Measurements from ENCODE around the gene MELK.
"Not testable (repeated sequence)": the region's sequence is repeated elsewhere in the genome, so short reads cannot be mapped to it uniquely, and the experiment has no call there.

Gene MELK

DNA sequence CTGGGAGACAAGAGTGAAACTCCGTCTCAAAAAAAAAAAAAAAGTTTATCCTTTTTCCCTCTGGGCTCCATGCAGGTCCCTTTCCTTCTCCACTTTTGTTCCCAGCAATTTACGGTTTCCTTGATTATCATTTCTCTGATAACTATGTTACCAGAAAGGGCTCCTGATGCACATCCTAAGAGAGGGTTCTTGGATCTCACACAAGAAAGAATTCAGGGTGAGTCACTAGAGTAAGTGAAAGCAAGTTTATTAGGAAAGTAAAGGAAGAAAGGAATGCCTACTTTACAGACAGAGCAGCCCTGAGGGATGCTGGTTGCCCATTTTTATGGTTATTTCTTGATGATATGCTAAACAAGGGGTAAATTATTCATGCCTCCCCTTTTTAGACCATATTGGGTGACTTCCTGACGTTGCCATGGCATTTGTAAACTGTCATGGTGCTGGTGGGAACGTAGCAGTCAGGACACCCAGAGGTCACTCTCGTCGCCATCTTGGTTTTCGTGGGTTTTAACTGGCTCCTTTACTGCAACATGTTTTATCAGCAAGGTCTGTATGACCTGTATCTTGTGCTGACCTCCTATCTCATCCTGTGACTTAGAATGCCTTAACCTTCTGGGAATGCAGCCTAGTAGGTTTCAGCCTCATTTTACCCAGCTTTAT is 13.5 kb upstream of the MELK start:
- no peak overlapping the region for H3K4me3 ChIP-seq (ENCODE audit: control insufficient read depth, low read depth, low read length)
- TF ChIP-seq, protein P1, sequence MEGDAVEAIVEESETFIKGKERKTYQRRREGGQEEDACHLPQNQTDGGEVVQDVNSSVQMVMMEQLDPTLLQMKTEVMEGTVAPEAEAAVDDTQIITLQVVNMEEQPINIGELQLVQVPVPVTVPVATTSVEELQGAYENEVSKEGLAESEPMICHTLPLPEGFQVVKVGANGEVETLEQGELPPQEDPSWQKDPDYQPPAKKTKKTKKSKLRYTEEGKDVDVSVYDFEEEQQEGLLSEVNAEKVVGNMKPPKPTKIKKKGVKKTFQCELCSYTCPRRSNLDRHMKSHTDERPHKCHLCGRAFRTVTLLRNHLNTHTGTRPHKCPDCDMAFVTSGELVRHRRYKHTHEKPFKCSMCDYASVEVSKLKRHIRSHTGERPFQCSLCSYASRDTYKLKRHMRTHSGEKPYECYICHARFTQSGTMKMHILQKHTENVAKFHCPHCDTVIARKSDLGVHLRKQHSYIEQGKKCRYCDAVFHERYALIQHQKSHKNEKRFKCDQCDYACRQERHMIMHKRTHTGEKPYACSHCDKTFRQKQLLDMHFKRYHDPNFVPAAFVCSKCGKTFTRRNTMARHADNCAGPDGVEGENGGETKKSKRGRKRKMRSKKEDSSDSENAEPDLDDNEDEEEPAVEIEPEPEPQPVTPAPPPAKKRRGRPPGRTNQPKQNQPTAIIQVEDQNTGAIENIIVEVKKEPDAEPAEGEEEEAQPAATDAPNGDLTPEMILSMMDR (conservative IDR thresholded peaks at IDR 0.05; ENCODE audit: control insufficient read depth, insufficient read depth, low read depth, low read length) = no peak
- DNase-seq (ENCODE audit: low read depth) = no peak

DNA sequence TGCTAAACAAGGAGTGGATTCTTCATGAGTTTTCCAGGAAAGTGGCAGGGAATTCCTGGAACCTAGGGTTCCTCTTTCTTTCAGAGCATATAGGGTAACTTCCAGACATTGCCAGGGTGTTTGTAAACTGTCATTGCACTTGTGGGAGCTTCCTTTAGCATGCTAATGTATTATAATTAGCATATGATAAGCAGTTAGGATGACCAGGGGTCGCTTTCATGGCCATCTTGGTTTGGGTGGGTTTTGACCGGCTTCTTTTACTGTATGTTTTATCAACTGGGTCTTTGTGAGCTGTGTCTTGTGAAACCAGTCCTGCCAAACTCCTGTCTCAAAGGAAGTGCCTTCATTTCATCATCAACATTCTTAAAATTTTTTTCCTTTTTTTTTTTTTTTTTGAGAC is 11.9 kb upstream of the MELK start:
- H3K4me3 ChIP-seq (ENCODE audit: control insufficient read depth, low read depth, low read length) = no peak overlapping the region
- no peak for DNase-seq (ENCODE audit: low read depth)
- TF ChIP-seq, protein P1 (conservative IDR thresholded peaks at IDR 0.05; ENCODE audit: control insufficient read depth, insufficient read depth, low read depth, low read length) = no peak

DNA sequence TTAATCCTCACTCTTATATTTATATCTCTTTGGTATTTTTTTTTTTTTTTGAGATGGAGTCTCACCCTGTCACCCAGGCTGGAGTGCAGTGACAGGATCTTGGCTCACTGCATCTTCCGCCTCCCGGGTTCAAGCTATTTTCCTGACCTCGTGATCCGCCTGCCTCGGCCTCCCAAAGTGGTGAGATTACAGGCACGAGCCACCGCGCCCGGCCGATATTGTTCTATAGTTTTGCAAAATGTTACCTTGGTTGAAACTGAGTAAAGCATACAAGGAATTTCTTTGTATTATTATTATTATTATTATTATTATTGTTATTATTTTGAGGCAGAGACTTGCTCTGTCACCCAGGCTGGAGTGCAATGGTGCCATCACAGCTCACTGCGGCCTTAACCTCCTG is 9.9 kb upstream of the MELK start:
- not testable (repeated sequence) for DNase-seq (ENCODE audit: low read depth); H3K4me3 ChIP-seq (ENCODE audit: control insufficient read depth, low read depth, low read length)

DNA sequence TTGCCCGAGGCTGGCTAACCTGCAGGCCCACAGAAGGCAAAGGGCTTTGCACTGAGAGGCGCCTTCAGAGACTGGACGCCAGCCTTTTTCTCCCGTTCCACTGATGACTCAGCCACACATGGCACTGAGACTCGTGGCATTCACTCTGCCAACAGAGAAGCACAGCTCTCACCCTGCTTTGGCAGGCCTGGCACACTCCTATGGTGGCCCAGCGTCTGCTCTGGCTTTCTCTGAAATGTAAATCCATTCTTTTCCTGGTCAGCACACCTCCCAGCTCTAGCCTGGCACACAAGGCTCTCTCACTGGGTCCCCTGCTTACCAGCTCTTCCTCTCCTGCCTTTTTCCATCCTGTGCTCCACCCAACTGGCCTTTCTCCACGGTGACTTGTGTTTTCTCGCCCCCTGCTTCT is 5.9 kb upstream of the MELK start:
- TF ChIP-seq, protein P1 (conservative IDR thresholded peaks at IDR 0.05; ENCODE audit: control insufficient read depth, insufficient read depth, low read depth, low read length) = no peak
- no peak overlapping the region for H3K4me3 ChIP-seq (ENCODE audit: control insufficient read depth, low read depth, low read length)
- peak; percentile 52 for DNase-seq (ENCODE audit: low read depth)

DNA sequence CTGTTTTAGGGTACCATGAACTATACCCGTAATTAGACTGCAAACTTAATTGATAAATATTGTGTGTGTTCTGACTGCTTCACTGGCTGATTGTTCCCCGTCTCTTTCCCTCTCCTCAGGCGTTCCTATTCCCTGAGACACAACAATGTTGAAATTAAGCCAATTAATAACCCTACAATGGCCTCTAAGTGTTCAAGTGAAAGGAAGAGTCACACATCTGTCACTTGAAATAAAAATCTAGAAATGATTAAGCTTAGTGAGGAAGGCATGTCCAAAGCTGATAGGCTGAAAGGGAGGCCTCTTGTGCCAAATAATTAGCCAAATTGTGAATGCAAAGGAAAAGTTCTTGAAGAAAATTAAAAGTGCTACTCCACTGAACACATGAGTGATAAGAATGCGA is 4.0 kb upstream of the MELK start:
- H3K4me3 ChIP-seq (ENCODE audit: control insufficient read depth, low read depth, low read length); DNase-seq (ENCODE audit: low read depth): not testable (repeated sequence)

DNA sequence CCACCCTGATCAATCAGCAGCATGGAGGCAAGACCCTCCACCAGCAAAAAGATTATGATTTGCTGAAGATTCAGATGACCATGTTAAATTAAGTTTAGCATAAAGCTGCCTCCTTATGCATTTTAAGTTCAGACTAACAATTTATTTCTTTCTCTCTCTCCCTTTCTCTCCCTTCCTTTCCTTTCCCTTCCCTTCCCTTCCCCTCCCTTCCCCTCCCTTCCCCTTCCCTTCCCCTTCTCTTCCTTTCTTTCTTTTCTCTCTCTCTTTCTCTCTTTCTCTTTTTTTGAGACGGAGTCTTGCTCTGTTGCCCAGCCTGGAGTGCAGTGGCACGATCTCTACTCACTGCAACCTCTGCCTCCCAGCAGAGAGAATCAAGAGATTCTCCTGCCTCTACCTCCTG is 1.4 kb upstream of the MELK start:
- TF ChIP-seq, protein P1 (conservative IDR thresholded peaks at IDR 0.05; ENCODE audit: control insufficient read depth, insufficient read depth, low read depth, low read length) = no peak
- no peak for DNase-seq (ENCODE audit: low read depth)
- no peak overlapping the region for H3K4me3 ChIP-seq (ENCODE audit: control insufficient read depth, low read depth, low read length)

DNA sequence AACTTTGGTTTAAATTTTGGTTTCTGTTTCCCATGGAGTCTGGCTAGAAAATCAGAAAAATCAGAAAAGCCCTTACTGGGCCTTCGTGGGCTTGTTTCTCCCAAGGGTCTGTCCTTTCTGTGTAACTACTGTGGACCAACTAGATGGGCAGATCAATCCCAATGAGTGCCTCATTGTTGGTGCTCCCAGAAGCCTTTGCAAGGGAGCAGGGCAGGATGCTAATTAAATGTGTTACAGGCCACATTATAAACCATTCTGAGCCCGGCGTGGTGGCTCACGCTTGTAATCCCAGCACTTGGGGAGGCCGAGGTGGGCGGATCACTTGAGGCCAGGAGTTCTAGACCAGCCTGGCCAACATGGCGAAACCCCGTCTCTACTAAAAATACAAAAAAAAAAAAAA is 1.4 kb downstream of the MELK start:
- not testable (repeated sequence) for DNase-seq (ENCODE audit: low read depth)
- peak overlapping the region; percentile 77 for H3K4me3 ChIP-seq (ENCODE audit: control insufficient read depth, low read depth, low read length)

DNA sequence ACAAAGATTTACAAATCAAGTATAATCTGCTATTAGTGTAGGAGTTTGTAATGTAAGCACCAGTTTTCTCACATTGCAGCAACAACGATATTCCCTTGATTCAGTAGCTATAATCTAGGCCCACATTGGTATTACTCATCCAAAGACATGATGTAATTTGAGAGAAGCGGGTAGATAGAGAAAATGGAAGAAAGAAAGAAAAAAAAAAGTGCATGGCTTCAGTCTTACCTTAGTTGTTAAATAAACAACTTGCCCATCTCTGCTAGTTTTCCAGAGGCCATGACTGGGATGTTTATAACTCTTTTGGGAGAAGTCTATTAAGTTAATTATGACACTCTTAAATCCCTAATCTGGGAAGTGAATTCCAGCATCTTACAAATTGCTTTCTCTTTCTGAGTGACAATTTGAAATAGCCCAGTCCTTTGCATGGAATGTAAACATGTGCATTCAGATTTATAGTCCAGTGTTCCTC is 2.8 kb downstream of the MELK start:
- no peak overlapping the region for H3K4me3 ChIP-seq (ENCODE audit: control insufficient read depth, low read depth, low read length)
- DNase-seq (ENCODE audit: low read depth) = peak; percentile 65
- TF ChIP-seq, protein P1 (conservative IDR thresholded peaks at IDR 0.05; ENCODE audit: control insufficient read depth, insufficient read depth, low read depth, low read length) = no peak
